ENCODE results near the gene EBF3.
A peak's percentile ranks its signal among the peaks of the same experiment; 100 is the strongest.

Gene EBF3, protein sequence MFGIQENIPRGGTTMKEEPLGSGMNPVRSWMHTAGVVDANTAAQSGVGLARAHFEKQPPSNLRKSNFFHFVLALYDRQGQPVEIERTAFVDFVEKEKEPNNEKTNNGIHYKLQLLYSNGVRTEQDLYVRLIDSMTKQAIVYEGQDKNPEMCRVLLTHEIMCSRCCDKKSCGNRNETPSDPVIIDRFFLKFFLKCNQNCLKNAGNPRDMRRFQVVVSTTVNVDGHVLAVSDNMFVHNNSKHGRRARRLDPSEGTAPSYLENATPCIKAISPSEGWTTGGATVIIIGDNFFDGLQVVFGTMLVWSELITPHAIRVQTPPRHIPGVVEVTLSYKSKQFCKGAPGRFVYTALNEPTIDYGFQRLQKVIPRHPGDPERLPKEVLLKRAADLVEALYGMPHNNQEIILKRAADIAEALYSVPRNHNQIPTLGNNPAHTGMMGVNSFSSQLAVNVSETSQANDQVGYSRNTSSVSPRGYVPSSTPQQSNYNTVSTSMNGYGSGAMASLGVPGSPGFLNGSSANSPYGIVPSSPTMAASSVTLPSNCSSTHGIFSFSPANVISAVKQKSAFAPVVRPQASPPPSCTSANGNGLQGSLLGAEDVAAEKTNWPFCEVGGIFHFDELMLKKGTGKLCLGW

DNA sequence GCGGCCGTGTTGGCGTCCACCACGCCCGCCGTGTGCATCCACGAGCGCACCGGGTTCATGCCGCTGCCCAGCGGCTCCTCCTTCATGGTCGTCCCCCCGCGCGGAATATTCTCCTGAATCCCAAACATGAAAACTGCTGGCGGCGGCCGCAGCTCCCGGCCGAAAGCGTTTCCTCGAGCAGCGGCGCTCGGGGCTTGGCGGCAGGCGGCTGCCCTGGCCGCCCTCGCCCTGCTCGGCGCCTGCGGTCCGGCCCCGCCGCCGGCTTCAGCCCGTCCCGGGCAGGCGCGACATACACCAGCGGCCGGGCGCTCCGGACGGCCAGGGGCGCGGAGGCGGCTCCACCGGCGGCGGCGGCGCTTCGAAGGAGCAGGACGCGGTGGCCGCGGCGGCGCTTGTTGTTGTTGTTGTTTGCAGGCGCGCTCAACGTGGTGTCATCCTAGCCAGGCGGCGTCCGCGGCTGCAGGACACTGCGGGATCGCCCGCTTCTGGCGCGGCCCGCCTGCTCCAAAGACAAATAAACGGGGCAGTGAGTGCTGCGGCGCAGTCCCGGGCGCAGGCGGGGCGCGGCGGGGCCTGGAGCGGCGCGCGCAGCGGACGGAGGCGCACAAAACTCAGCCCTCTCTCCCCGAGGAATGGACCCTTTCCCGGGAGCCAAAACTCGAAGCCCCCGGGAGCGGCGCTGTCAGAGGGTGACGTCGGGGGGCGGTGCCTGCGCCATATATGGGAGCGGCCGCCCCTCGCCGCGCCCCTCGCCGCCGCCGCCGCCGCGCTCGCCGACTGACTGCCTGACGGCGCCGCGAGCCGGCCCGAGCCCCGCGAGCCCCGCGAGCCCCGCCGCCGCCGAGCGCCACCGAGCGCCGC lies at the start of gene EBF3:
Gene EBF3 (minus strand): TSS at position 634 of the 861 bp plus-strand sequence. CDS start 506 bp downstream, at position 128.
- DNase-seq (ENCODE audit: low spot score) = peak; percentile 94

DNA sequence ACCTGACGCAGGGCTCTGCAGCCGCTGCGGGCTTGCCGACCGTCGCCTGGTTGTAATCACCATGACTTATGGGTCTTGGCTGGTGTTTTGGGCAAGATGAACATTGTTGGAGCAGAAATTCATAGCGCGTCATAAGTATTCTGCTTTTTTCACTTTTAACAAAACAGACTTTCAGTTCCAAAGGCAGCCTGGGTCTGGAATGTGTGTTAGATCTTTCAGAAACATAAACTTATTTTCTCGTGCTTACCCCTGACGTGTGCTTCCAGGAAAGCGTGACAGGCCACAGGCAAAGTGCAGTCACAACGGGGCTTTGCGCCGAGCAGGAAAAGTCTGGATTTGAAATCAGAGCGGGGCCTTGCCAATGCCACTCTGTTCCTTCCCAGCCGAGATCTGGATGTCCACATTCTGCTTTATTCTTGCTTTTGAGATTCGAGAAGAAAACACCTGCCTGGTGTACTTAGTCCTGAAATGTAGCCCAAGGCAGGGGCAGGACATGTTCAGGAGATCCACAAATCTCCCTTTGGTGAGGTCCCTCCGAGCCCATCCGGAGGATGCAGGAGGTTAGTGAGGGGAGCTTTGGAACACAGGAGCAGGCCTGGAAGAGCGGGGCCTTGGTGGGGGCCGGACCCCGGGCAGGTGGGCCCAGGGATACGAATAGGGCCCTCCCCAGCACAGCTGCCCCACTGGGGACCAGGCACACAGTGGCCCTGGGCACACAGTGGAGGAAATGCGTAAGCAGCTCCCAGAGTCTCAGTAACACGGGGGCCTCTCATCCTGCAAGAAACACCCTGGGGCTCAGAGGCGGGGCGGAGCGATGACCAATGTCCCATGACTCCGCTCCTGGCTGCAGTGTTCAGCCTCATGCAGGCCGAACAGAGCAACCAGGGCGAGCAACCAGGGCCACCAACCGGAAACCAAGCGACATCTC lies 49.5 kb upstream of the EBF3 start:
- DNase-seq (ENCODE audit: low spot score) = peak; percentile 84

DNA sequence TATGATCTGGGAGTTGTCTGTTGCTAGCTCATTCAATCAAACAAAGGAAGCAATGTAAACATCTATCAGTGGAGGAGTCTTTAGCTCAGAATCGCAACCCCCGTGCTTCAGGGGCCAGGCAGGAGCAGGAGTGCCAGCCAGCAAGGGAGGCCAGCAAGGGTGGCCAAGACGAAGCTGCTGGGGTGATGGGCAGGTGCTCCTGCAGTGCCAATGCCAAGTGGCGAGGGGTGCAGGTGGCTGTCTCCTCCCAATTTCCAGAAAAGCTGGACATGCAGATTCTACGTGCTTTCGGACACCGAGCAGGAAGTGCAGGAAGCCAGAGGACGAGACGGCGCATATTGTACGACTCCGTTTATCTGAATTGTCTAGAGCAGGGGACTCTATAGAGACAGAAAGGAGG lies 48.1 kb upstream of the EBF3 start:
- DNase-seq (ENCODE audit: low spot score) = no peak

DNA sequence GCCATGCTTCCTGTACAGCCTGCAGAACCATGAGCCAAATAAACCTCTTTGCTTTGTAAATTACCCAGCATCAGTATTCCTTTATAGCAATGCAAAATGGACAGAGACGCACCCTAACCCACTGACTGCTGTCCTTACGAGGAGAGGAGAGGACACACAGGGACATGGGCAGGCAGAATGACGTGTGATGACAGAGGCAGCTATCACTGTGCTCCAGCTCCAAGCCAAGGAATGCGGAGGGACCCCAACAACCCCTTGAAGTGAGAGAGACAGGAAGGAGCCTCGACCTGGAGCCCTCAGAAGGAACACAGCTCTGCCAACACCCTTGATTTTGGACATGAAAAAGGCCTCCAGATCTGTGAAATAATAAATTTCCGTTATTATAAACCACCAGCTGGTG lies 46.6 kb upstream of the EBF3 start:
- DNase-seq (ENCODE audit: low spot score) = no peak

DNA sequence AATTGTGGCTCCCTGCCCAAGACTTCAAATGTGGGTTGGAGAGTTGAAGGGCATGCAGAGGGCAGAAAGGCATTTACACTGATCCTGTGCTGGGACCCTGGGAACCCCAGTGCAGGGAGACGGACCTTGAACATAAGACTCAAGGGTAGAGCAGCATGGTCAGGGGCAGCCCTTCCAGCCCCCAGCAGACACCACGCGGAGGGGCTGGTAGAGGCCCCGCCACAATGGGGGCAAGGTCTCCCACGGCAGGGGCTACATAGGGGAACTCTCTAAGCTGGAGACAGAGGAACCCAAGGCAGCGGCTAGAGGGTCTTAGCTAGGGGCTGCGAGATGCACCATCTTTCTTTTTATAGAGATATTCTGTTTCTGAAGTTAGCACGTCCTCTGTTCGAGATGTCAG lies 45.2 kb upstream of the EBF3 start:
- no peak for DNase-seq (ENCODE audit: low spot score)

DNA sequence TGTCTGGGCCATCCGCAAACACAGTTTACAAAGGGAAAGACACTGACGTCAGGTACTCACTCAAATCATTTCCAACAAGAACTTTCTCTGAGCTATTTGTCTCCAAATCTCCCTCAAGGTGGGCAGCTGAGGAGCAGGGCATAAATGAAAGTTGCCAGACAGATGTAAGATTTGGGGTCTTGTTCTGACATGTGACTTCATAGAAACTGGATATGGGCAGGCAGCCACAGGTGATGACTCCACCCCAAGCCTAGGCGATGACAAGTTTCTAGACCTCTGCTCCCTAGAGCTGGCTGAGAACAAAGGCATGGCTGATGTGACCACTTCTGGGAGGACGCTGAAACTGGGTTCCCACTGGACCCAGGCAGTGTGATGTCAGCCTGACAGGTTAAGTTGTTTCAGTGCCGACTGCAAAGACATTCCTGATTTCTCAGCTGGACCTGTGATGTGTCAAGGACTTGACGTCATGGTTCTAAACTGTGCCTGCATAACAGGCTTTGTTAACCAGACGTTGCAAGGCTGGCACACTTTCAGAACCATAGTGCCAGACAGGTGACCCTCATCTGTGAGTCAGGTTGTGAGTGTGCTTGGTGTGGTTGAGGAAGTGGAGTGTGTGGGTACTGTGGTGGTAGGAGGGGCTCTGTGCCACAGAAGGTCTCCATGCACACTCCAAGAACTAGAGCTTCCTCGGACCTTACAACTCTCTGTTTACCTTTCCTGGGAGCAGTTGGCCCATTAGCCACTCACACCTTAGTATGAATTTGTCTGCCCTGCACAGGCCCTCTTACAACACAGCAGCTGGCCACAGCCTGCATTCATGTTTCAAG lies 39.9 kb upstream of the EBF3 start:
- DNase-seq (ENCODE audit: low spot score) = no peak

DNA sequence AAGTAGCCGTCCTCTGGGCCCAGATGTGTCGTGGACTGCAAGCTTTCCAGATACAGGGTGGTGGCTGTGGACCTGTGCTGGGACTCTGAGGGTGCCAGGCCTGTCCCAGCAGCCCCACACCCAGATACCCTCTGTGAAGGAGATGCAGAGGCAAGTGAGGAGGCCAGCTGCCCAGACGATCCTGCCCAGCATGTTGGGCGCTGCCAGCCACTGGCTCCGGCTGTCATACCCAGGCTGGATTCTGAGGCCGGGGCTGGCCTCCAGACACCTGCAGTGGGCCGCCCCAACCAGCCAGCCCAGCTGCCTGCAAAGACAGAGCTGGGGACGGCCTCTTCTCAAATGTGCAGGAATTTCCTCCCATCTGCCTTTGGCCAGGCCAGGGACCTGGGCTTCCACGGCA lies 39.1 kb upstream of the EBF3 start:
- no peak for DNase-seq (ENCODE audit: low spot score)

DNA sequence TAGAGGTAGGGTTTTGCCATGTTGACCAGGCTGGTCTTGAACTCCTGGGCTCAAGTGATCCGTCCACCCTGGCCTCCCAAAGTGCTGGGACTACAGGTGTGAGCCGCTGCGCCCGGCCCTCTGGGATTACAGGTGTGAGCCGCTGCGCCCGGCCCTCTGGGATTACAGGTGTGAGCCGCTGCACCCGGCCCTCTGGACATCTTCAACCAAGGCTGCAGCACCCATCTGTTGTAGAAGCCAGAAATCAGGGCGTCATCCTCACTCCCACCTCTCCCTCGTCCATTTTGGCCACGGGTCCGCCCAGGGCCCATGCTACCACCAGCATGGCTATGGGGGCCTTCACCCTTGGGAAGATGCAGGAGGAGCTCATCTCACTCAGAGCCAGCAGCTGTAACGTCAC lies 38.5 kb upstream of the EBF3 start:
- DNase-seq (ENCODE audit: low spot score) = no peak

DNA sequence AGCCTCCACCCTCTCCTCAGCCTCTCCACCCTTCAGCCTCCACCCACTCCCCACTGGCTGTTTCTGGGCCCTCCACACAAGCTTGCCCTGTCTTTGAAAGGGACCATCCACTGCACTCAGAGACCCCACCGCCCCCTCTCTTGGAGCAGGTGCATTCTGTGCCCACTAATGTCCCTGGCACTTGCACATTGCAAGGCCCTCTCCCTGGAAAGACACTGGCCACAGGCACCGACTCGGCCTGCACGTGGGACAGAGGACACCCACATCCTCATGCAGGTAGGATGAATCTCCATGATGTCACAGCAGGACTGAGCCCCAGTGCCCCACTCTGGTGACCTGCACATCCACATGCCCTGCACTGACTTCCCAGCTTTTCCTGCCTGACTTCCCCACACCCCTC lies 36.8 kb upstream of the EBF3 start:
- DNase-seq (ENCODE audit: low spot score) = no peak

DNA sequence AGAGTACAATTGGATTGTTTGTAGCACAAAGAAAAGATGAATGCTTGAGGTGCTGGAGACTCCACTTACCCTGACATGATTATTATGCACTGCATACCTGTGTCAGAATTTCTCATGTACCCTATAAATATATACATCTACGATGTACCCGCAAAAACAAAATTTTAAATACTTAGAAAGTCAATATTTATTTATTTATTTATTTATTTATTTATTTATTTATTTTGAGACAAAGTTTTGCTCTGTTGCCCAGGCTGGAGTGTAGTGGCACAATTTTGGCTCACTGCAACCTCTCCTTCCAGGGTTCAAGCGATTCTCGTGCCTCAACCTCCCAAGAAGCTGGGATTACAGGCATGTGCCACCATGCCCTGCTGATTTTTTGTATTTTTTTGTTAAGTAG lies 35.1 kb upstream of the EBF3 start:
- no peak for DNase-seq (ENCODE audit: low spot score)

DNA sequence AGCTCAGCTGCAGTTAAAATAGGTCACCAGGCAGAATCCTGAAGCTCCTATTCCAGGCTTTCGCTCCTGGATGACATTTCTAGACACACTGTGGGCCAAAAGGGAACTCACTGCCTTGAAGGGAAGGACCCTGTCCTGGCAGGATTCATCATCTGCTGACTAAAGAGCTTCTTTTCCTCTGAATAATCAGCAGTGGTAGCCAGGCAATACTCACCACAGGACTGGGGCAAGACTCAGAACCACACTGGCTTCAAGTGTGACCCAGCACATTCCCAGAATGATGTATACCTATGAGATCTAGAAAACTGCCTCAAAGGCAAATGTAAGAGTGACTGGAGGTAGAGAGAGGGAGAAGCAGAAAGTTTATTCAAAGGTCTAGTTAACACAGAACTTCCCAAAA lies 29.5 kb upstream of the EBF3 start:
- peak; percentile 55 for DNase-seq (ENCODE audit: low spot score)

DNA sequence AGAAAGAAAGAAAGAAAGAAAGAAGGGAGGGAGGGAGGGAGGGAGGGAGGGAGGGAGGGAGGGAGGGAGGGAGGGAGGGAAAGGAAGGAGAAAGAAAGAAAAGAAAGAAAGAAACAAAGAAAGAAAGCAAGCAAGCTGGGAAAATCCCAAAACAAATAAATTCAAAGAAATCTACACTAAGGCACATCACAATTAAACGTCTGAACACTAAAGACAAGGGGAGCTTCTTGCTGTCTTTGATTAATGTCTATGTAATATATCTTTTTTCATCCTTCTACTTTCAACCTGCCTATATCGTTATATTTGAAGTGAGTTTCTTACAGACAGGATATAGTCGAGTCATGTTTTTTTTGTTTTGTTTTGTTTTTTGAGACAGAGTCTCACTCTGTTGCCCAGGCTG lies 28.3 kb upstream of the EBF3 start:
- DNase-seq (ENCODE audit: low spot score) = no peak

DNA sequence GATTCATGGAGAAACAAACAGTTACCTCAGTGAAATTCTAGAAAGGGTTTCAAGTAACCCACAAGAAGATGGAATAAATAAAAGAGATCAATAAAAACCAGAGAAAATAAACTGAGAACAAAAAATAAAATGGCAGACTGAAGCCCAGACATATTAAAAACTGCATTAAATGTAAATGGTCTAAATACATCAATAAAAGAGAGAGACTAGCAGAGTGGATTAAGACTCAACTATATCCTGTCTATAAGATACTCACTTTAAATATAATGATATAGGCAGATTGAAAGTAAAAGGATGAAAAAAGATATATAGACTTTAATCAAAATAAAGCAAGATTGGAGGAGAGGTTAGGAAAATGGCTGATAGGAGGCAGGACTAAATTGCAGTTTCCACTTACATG lies 18.8 kb upstream of the EBF3 start:
- DNase-seq (ENCODE audit: low spot score) = no peak

DNA sequence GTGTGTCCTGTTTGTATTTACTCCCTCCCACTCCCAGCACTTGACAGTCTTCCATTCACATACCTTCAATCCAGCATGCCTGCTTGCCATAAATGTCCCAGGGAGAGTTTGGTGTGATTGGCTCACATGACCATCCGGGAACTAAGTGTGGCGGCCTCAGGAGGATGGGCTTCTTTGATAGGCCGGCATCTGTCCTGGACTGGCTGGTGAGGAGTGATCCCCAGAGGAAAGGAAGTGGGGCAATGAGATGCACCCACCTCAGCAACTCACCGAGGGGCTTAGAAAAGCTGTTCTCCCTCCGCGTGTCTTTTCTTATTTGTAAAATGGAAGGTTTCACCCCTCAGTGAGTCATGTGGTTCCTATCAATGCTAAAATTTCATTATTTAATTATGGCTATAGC lies 14.9 kb upstream of the EBF3 start:
- no peak for DNase-seq (ENCODE audit: low spot score)

DNA sequence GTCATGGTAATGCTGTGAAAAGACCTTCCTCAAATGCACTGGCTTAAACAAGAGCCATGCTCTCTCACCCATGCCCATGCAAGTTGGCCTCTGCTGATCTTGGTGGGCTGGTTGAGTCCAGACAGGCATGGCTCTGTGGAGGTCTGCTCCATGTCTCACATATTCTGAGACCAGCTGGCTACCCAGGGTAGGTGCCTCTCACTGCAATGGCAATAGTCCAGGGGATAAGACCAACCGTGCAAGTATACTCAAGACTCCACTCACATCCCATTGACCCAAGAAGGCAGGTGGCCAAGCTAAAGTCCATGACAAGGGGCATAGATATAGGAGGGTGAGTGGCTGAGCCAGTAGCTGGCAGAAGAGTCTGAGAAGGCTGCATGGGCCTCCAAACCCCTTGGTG lies 14.2 kb upstream of the EBF3 start:
- no peak for DNase-seq (ENCODE audit: low spot score)

DNA sequence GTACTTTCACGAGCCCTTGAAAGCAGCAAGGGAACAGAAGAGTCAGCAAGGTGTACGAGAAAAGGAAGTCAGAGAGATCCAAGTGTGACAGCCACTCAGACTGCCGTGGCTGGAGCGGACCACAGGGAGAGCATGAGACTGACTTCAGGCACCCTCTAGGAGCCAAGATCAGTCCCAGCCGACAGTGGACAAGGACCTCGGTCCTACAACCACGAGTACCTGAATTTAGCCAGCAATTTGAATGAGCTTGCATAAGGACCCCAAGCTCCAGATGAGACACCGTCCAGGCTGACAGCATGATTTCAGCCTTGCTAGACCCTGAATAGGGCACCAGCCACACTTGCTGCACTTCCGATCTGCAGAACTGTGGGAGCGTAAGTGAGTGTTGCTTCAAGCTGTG lies 13.7 kb upstream of the EBF3 start:
- DNase-seq (ENCODE audit: low spot score) = no peak

DNA sequence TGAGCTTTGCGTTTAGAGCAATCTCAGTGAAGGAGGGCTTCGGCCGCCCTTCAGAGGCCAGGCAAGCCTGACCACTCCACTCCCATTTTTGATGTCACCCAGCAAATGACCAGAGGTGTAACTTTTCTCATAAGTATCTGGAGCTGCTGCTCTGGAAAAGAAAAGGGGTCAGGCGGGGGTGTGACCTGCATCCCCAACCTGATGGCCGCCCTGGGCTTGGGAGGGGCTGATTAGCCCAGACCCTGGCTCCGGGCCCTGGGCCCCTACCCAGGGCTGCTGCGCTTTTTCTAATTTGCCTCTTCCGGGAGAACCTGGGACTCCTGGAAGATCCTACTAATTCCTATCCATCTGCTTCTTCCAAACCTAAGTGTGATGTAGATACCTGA lies 9.6 kb upstream of the EBF3 start:
- no peak for DNase-seq (ENCODE audit: low spot score)

DNA sequence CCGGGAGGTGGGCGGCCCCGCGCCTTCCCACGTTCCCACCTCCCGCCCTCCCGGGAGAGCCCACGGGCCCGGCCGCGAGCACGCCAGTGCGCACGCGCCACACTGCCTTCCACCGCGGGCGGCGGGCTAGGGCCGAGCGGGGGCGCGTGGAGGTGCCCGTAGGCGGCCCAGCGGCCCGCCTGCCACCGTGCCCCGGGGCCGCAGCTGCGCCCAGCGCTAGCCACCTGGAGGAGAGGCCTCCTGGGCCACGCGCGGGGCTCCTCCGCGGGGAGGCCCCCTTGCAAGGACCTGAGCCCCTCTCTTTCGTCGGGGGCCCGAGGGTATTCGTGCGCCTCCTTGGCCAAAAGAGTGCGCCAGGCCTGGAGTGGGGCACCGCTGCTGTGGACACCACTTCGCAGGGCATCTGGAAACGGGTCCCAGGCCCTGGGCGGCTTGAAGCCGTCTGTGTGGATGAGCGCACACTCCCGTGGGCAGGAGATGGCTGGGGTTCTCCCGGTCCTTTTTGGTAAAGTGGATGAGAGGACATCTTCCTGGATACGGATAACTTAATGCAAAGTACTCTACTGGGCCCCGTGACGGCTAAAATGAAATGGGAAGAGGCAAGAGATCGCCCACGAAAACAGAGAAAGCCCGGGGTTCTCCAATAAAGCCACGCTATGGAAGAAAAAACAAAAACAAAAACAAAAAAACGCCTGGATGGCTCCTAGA lies 9.0 kb upstream of the EBF3 start:
- DNase-seq (ENCODE audit: low spot score) = no peak

DNA sequence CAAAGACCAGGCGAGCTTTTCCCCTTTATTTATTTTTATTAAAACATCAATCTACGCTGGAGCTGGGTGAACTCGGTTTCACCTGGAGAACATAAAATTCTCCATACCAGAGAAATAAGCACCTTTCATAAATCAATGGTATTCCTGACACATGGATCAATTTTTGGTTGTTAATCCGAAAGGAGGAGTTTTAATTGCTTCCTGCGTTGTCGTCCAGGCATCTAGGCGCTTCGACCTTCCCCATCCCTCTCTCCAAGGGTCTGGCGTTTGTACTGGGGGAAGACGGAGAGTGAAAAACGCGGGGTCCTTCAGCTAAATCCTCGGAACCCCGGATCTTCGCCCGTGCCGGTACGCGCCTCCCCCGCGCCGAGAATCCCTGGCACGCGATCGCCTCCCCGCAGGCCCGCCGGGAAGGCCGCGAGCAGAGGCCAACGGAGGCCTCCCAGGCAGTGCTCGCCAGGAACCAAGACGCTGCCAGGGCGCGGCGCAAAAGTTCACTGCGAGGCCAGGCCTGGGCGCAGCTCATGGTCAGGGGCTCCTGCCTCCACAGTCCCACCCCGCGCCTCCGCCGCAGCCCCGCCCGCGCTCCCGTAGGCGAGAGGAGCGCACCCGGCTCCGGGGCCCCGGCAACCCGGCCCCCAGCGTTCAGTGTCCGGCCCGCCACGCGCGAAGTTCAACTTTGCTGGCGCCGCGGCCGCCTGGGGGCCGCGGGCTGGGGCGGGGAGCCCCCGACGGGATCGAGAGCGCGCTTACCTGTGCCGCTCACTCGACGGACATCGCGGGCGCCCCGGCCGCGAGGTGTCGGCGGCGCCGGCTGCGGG lies 8.3 kb upstream of the EBF3 start:
- peak; percentile 74 for DNase-seq (ENCODE audit: low spot score)
